Measurements from ENCODE around the gene ADARB2. TPM values are rescaled to one million over a fixed set of nuclear protein-coding genes. Genes with fewer than 3 reads are reported as not detected.

Gene ADARB2
- total and polyA plus RNA-seq, 4 donors, result 0.55 to 0.70 (median 0.59) TPM; not detected in 1

DNA sequence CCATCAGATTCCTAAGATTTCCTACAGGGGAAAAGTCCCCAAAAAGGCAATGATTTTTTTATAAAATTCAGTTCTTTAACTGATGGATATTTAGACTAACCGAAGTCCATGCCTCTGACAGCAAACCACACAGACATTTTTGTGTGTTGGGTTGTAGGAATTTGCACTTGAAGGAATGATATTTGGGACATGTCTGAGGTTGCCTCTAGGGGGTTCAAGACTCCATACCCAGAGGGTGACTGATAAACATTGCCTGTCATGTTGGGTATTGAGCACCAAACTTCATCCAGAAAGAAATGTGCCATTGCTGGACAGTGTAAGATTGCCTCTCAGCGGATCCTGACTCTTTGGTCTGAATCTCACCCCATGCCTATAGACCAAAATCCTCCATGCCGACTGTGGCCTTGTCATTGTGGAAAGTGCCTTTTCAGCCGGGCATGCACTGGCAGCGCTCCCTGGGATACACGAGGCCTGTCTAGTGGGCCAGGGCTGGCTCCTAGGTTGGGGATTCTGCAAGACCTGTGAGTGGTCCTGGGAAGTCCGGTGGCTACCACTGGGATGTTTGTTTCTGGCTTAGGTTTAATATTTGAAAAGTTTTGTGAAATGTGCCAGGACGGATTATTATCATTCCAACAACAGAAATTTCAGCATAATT is 428.2 kb downstream of the ADARB2 start:
- H3K4me3 ChIP-seq (ENCODE audit: low read depth in 1 of 3, low read length in 3 of 3), result no peak overlapping the region
- no peak for TF ChIP-seq FOXA2 (IDR thresholded peaks at IDR 0.05)
- TF ChIP-seq, protein P1, sequence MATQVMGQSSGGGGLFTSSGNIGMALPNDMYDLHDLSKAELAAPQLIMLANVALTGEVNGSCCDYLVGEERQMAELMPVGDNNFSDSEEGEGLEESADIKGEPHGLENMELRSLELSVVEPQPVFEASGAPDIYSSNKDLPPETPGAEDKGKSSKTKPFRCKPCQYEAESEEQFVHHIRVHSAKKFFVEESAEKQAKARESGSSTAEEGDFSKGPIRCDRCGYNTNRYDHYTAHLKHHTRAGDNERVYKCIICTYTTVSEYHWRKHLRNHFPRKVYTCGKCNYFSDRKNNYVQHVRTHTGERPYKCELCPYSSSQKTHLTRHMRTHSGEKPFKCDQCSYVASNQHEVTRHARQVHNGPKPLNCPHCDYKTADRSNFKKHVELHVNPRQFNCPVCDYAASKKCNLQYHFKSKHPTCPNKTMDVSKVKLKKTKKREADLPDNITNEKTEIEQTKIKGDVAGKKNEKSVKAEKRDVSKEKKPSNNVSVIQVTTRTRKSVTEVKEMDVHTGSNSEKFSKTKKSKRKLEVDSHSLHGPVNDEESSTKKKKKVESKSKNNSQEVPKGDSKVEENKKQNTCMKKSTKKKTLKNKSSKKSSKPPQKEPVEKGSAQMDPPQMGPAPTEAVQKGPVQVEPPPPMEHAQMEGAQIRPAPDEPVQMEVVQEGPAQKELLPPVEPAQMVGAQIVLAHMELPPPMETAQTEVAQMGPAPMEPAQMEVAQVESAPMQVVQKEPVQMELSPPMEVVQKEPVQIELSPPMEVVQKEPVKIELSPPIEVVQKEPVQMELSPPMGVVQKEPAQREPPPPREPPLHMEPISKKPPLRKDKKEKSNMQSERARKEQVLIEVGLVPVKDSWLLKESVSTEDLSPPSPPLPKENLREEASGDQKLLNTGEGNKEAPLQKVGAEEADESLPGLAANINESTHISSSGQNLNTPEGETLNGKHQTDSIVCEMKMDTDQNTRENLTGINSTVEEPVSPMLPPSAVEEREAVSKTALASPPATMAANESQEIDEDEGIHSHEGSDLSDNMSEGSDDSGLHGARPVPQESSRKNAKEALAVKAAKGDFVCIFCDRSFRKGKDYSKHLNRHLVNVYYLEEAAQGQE (IDR thresholded peaks at IDR 0.05), result no peak
- TF ChIP-seq, protein P2, sequence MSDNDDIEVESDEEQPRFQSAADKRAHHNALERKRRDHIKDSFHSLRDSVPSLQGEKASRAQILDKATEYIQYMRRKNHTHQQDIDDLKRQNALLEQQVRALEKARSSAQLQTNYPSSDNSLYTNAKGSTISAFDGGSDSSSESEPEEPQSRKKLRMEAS (IDR thresholded peaks at IDR 0.05), result no peak
- no peak for TF ChIP-seq RAD21 (IDR thresholded peaks at IDR 0.05)
- TF ChIP-seq ZBTB33 (IDR thresholded peaks at IDR 0.05), result no peak
- TF ChIP-seq CTCF (IDR thresholded peaks at IDR 0.05; ENCODE audit: low read depth, low read length, missing input control), result no peak
- no peak for TF ChIP-seq EGR1 (IDR thresholded peaks at IDR 0.05; ENCODE audit: low read depth in 2 of 2)
- TF ChIP-seq JUND (IDR thresholded peaks at IDR 0.05), result no peak
- TF ChIP-seq, protein P3, sequence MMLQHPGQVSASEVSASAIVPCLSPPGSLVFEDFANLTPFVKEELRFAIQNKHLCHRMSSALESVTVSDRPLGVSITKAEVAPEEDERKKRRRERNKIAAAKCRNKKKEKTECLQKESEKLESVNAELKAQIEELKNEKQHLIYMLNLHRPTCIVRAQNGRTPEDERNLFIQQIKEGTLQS (IDR thresholded peaks at IDR 0.05), result no peak
- WGBS, result 86% methylated on average over 8 of the region's 8 CpGs

GRCh38 chr10:1308173-1308961 is 429.0 kb downstream of the ADARB2 start:
- Histone ChIP-seq H3K27me3 (ENCODE audit: control insufficient read depth in 4 of 4, insufficient read depth in 4 of 4, low read length in 3 of 4) (peaks cover 0 to 2% (median 0%) of the 10 kb centered on the region in 4 donors), H3K9me3 (ENCODE audit: control insufficient read depth in 4 of 4, low read length in 3 of 4) (no peaks in the 10 kb centered on the region), H3K4me3 (ENCODE audit: low read depth in 1 of 3, low read length in 3 of 3) (no peak overlapping the region), H3K27ac (ENCODE audit: low read depth in 1 of 2, low read length in 2 of 2) (no peak overlapping the region), H3K4me1 (ENCODE audit: control insufficient read depth in 4 of 4, insufficient read depth in 4 of 4, low read length in 3 of 4) (no peaks in the 10 kb centered on the region), H3K9ac (ENCODE audit: low read depth in 1 of 2, low read length in 2 of 2) (no peak overlapping the region), H3K36me3 (ENCODE audit: control insufficient read depth in 4 of 4, insufficient read depth in 3 of 4, low read depth in 1 of 4, low read length in 3 of 4) (no peaks in the 10 kb centered on the region)
- DNase-seq (ENCODE audit: low spot score), result no peak
- WGBS, result 76% methylated on average over 4 of the region's 4 CpGs
- TF ChIP-seq SP1 (IDR thresholded peaks at IDR 0.05) (no peak), YY1 (IDR thresholded peaks at IDR 0.05) (no peak), CTCF (IDR thresholded peaks at IDR 0.05; ENCODE audit: low read depth, low read length, missing input control) (no peak)
- TF ChIP-seq, protein P3 (IDR thresholded peaks at IDR 0.05), result no peak
- TF ChIP-seq, protein P2 (IDR thresholded peaks at IDR 0.05), result no peak

More for the DNA sequence above, 428.2 kb downstream of the ADARB2 start:
- Histone ChIP-seq H3K27ac (ENCODE audit: low read depth in 1 of 2, low read length in 2 of 2) (no peak overlapping the region), H3K9me3 (ENCODE audit: control insufficient read depth in 4 of 4, low read length in 3 of 4) (no peaks in the 10 kb centered on the region), H3K36me3 (ENCODE audit: control insufficient read depth in 4 of 4, insufficient read depth in 3 of 4, low read depth in 1 of 4, low read length in 3 of 4) (no peaks in the 10 kb centered on the region), H3K9ac (ENCODE audit: low read depth in 1 of 2, low read length in 2 of 2) (no peak overlapping the region), H3K4me1 (ENCODE audit: control insufficient read depth in 4 of 4, insufficient read depth in 4 of 4, low read length in 3 of 4) (no peaks in the 10 kb centered on the region), H3K27me3 (ENCODE audit: control insufficient read depth in 4 of 4, insufficient read depth in 4 of 4, low read length in 3 of 4) (peaks cover 0 to 2% (median 0%) of the 10 kb centered on the region in 4 donors)
- DNase-seq (ENCODE audit: low spot score), result no peak
